HG03159 (cell line): Measurements from ENCODE around the gene DGKI.
A peak's percentile ranks its signal among the peaks of the same experiment; 100 is the strongest.
"Not testable (repeated sequence)": the region's sequence is repeated elsewhere in the genome, so short reads cannot be mapped to it uniquely, and the experiment has no call there.

Experiments
- ATAC-seq: cut with Tn5 transposase; IDR thresholded peaks from one replicate; pipeline ENCODE4 v1.9.1; 2021; ENCODE audit warnings: mild to moderate bottlenecking, moderate library complexity; ENCODE audit not compliant: unreplicated experiment

Gene DGKI

DNA sequence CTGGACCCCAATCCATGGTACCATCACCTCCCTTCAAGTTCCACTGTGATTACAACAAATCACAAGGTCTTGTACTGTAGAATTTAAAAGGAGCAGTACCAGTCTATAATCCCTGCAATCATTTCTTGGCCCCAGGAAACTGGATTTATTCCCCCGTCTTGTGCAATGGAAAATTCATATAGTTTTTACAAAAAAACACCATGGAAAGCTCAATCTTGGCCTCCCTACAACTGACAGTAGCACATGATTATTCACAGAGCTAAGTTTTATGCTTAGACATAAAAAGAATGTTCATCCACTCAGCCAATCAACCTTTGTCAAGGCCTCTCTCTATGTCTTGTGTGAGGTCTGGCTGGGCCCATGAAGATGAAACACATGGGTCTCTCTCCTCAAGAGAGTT, 10.2 kb downstream of the DGKI start:
- ATAC-seq: no peak

DNA sequence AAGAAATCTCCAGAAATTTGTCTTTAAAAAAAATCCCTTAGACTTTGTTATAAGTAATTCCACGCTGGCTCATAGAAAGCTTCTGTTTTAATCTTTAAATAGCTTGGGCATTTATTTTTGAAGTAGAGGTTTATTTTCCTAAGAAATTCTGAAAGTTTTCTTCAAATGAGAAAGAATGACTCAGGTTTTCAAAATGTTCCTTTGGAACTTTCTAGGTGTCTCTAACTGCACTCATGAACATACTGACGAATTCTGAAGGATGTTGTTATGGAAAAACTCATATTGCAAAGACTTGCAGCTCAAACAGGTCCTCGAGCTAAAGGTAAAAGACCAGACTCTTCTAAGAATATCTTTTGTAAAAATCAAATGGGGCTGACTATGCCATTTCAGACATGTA, 10.7 kb downstream of the DGKI start:
- ATAC-seq: no peak

DNA sequence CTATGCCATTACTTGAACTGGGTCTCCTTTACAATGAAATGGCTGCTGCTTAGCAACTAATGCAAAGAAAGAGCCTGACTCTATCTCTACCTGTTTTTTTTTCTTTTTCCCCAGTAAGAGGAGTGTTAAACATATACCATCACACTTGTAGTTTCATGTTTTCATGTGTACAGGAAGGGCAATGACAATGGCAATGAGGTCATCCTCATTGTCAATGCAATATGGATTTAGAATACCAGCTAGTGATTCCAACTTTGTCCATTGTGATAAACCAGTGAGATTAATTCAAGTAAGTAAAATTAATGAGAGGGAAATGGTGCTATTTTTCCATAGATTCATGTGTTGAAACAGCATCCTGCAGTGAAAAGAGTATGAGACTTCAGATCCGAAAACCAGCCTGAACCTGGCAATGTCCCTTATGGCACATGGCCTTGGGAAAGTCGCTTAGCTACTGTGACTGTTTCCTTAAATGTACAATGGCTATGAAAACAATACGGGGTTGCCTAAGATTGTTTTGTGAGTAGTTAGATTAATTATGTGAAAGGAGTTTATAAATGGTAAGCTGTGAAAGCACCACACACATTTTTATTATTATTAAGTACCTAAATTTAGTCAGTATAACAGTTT, 11.2 kb downstream of the DGKI start:
- no peak for ATAC-seq

DNA sequence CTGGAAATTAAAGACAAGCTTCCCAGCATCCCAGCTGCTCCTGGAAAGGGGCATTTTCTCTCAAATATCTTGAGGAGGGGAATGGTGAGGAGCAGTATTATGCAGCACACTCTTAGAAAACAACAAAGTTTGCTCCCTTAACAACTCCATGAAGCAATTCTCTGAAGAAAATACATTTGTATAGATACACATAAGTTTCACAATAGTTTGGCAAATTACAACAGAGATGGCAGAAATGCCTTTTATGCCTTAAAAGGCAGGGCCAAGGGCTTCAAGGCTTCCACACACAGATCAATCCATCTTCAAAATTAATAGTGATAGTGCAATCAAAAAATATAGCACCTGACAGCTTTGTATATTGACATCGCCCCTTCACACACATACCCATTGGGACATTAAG, 12.2 kb downstream of the DGKI start:
- ATAC-seq: no peak

DNA sequence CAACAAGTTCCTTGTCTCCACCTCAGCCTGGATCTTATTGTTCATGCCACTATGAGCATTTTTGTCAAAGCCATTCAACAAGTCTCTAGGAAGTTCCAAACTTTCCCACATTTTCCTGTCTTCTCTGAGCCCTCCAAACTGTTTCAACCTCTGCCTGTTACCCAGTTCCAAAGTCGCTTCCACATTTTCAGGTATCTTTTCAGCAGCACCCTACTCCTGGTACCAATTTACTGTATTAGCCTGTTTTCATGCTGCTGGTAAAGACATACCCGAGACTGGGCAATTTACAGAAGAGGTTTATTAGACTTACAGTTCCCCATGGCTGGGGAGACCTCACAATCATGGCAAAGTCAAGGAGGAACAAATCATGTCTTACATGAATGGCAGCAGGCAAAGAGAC, 13.8 kb downstream of the DGKI start:
- not testable (repeated sequence) for ATAC-seq

DNA sequence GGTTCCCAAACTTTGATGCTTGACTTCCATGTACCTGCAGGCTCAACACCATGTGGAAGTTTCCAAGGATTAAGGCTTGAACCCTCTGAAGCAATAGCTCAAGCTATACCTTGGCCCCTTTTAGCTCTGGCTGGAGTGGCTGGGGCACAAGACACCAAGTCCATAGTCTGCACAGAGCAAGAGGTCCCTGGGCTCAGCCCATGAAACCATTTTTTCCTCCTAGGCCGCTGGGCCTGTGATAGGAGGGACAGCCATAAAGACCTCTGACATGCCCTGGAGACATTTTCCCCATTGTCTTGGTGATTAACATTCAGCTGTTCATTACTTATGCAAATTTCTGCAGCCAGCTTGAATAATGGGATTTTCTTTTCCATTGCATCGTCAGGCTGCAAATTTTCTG, 14.4 kb downstream of the DGKI start:
- ATAC-seq: no peak

DNA sequence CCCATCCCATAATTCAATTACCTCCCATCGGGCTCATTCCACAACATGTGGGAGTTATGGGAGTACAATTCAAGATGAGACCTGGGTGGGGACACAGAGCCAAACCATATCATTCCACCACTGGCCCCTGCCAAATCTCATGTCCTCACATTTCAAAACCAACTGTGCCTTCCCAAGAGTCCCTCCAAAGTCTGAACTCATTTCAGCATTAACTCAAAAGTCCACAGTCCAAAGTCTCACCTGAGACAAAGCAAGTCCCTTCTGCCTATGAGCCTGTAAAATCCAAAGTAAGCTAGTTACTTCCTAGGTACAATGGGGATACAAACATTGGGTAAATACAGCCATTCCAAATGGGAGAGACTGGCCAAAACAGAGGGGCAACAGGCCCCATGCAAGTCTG, 15.2 kb downstream of the DGKI start:
- ATAC-seq: not testable (repeated sequence)

DNA sequence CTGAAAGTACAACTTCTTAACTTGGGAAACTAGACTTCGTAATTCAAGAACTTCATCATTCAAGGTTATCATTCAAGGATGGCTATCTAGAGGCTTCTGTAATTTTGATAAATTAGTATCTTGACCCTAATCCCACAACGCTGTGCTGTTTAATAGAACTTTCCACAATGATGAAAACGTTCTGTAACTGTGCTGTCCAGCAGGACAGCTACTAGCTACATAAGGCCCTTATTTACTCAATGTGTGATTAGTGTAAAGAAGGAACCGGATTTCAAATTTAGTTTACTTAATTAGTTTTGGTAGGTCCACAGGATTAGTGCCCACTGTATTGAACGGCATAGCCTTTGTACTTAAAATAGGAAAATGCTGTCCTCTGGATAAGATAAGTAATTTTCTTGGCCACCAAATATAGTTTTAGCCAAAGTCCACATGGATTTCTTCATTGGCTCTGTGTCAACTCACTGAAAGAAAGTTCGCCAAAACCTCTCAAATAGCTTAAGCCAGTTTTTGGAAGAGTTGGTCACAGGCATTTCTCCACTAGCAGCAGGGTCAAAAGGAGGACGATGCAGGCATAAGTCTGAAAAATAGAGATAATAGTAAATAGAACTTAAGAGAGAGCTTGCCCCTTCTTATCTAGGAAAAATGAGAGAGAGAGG, 17.3 kb downstream of the DGKI start:
- no peak for ATAC-seq

DNA sequence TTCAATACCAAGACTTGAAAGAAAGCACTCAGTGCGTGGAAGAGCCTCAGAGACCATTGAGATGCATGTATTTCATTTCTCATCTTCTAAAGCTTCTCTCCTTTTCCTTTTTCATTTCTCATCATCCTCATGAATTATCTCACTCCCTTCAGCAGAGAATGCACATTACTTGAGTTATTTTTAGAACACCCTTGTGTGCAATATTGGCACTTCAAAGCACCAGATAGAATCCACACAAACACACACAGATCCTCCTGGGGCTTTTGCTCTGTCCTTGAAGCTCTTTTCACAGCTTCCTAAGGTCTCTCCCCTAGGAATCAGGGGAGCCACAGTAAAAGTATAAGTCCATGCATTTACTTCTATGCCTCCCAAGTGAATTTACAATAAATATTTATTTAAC, 18.3 kb downstream of the DGKI start:
- ATAC-seq: no peak

DNA sequence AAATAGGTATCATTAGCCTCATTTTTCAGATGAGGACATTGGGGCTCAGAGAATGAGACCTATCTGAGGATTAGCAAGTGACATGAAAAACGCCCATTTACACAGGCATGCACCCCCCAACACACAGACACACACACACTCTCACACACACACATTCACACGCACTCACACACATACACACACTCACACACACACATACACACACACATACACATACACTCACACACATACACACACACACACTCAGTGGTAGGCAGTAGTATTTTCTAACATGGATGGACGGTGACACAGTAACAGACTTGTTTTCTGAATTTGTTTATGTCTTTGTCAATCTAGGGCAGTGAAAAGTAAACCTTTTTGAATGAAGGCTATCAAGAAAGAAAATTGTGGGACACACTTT, 21.3 kb downstream of the DGKI start:
- ATAC-seq: no peak

DNA sequence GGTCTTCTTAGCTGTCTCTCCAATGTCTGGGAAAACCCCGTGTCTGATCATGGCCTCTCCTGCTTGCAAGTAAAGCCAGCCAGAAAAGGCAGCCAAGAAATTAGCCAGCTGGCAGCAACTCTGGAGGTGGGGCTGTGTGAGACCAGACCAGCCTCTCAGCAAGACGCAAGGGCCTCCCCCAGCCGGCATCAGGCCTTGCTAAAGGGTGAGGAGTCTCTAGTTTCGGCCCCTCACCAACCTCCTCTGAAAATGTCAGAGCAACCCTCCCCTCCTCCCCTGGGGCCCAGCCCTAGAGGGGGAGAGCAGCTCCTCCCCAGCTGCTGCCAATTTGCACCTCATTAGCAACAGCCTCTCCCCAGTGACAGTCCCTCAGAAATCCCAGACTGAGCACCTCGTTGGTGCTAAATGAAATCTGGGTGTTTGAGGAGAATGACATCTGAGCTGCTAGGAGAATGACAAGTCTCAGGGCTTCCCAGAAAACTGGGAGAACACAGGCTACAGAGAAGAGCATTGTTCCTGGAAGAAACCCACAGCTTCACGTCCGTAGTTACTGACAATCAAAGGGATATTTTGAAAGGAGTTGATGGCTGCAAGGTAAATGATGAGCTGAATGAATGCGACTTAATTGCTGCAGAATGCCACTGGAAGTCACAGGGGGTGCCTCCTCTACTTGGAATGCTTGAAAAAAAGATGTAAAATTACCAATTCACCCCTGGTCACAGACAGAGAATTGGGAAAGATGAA, 25.9 kb downstream of the DGKI start:
- ATAC-seq: no peak

DNA sequence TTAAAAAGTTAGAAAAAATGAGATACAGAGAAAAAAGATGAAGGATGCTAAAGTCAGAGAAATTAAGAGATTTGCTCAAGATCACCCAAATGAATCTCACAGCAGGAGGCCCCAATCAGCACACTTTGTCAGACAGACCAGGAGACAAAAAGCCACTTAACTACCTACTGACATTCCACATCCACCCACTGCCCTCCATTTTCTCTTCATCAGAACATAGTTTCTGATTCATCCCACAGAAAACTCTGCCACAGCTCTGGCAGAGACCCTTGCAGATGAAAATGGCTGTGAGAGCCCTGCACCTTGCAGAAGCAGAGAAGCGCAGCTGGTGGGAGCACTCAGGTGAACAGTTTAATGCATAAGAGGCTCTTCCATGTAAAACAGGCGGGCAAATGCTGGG, 26.6 kb downstream of the DGKI start:
- ATAC-seq: no peak

DNA sequence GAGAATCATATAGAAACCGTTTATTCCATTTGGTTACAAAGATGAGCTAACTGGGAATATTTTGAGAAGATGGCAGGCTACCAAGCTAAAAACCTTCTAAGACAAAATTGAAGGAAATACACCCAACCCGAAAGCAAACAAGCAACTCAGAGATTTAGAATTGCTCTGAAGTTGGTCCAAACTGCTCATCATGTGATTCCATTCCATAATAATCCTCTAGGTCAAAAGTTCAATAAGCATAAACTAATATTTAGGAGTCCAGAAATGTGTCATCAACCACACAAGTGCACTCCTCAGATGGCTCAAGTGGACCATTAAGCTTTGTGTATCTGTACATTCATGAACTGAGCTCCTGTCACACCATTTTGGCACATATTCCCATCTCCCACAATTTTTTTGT, 28.7 kb downstream of the DGKI start:
- no peak for ATAC-seq

DNA sequence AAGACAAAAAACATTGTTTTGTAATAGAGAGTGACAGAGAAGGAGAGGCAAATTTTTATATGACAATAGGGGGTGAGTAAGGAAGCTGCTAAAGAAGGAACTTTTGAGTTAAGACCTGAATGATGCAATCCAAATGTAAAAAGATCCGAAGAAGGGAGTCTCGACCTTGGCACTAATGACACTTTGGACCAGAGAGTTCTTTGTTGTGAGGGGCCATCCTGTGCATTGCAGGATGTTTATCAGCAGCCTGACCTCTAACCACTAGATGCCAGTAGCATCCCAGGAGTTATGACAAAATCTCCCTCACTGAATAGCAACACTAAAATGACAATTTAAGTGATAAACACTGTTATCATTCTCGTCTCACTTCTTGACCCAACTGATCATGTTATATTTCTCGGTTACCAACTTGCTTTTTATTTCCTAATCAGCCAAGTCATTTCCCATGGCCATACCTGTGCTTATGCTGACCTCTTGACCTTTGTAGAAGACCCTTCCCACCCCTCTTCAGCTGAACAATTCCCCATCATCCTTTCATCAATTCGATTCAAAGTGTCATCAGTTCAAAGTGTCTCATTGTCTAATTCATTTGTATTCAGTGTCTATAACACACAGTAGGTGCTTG, 30.0 kb downstream of the DGKI start:
- no peak for ATAC-seq

DNA sequence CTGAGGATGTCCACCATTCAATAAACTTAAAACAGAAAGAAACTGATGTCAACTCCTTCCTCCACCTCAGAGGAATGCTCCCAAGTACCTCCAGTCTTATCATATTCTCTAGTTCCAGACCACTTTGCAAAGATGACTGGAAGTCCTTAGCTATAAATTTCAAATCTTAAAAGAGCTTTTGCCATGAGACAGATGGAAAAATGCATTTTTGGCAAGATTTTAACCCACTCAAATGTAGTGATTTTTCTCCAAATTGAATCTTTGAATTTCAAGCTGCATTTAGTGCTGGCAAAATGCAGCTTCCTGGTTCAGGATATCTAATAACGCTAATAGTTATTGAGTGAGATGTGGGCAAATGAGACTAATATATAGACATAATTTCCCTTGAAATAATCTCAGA, 33.2 kb downstream of the DGKI start:
- no peak for ATAC-seq

DNA sequence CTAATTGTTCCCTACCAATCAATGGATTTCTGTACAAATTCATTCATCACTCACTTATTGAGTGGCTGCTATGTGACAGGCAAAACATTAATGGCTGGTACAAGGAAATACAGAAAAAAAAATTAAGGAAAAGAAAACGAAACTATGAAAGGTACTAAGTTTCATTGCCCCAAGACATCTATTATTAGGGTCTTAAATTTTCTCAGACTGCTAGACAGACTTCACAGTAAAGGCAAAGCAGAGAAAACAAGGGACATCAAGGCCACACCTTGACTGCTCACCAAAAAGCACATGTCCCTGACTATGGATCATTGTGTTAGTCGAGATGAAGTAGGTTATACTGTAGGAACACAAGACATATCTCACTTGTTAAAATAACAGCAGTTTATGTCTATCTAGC, 36.5 kb downstream of the DGKI start:
- no peak for ATAC-seq

DNA sequence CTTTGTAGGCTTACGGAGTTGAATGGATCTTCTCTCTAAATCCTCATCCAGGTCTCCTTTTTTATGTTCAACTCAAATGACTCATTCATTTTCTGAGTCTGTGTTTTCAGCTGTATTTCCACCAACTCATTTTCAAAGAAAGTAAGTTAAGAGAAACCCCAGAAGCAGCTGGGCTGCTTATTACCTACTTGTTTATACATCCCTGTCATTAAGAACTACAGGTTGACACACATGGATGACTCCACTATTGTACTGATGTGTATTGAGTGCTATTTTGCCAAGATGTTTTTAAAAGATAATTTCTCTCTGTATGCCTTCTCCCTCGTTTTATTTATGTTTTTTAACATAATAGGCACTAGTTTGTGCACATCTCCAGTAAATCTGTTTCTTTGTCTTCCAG, 41.9 kb downstream of the DGKI start:
- ATAC-seq: no peak

DNA sequence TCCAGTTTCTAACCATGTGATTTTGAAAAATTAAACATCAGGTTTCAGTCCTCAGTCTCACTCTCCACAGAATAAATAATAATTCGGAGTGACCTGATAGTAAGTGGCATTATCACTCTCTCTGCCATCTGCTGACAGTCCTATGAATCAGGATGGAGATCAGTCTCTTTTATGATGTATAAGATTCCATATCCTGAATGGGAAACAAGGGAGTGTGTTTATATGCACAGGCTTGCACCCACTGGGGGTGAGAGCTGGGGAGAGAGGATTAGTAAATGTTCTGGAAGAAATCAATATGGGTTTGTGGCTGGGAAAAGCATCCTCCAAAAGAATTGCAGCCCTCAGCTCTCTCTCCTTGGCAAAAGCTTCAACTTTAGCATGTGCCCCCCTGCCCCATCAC, 45.3 kb downstream of the DGKI start:
- ATAC-seq: no peak

DNA sequence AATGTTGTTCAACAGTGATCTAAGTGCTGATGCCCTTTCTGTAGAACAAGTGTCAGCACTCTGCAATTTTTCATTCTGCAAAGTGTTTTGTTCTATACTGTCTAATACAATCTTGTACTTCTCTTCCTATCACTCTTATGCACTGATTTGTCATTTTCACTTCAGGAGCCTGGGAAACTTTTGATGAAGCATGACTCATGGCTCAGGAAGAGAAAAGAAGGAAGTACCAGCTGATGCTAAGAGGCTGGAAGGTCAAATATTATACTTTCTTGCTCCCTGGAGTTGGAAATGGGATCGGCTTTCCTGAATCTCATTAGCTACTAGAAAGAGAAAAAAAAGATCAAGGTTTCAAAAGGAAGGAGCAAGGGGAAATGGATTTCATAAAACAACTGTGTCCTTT, 45.8 kb downstream of the DGKI start:
- ATAC-seq: no peak

DNA sequence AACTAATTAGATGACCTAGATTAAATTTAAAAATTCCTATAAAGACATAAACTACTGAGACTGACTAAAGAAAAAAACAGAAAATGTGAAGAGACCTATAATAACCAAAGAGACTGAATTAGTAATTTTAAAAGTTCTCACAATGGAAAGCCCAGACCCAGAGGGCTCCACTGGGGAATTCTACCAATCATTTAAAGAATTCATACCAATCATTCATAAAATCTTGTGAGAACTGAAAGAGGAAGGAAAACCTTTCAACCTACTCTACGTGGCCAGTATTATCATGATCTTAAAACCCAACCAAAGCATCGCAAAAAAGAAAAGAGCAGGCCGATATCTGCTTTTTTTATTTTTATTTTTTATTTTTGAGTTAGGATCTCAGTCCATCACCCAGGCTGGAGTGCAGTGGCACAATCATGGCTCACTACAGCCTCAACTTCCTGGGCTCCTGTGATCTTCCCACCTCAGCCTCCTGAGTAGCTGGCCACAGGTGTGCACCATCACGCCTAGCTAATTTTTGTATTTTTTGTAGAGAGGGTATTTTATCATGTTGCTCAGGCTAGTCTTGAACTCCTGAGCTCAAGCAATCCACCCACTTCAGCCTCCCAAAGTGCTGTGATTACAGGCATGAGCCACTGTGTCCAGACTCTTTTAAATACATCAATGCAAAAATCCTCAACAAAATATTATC, 48.6 kb downstream of the DGKI start:
- ATAC-seq: peak; percentile 96

DNA sequence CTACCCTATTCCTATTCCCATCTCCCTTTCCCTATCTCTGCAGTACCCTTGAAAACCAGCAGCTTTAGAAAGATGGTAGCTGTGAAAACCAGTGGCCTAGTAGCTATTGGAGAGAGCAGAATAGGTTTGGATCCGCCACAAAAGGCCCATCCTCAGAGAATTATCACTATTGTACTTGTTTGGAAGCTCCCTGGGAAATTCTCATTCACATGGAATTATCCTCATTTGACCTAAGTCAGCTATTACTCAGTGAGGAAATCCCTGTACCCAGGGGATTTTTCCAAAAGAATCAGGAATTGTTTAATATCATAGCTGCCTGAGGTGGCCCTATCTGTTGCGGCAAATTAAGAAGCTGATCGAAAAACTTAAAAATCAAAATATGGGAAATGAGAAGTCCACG, 51.6 kb downstream of the DGKI start:
- ATAC-seq: no peak
